PC-9 (cell line): ENCODE measurements around the gene RTP3. TPM values are rescaled to one million over a fixed set of nuclear protein-coding genes. Genes with fewer than 3 reads are reported as not detected.

Experiments used
- BruUV-seq: library from RNA; stranded (reverse); fragments of 400-500 nt; replicated peaks from 2 replicates; lab custom pipeline; 2021; lab: Mats Ljungman, UMichigan
- CTCF ChIA-PET: fragments of 300-600 bp; sonication (Branson Sonifier 250); formaldehyde crosslinking; loops from one replicate; lab custom pipeline; 2022; ENCODE audit warnings: antibody characterized with exemption; lab: Charles Lee
- POLR2A ChIA-PET: fragments of 300-600 bp; sonication (Branson Sonifier 250); formaldehyde crosslinking; loops from one replicate; lab custom pipeline; 2022; ENCODE audit warnings: antibody characterized with exemption; ENCODE audit not compliant: unreplicated experiment; lab: Charles Lee
- DNase-seq, 2 experiments: peaks; one replicate each; pipeline versions ENCODE4 v3.0.0 to v3.0.0-alpha.2; 2015 to 2022; ENCODE audit warnings: mixed read lengths in 1 of 2
- H2AFZ ChIP-seq: fragments of 200-600 bp; sonication (generic); 2 replicates; pipeline ENCODE4 v1.8.1; 2017; ENCODE audit warnings: antibody characterized with exemption
- H3F3A ChIP-seq: fragments of 200-600 bp; sonication (generic); 2 replicates; pipeline ENCODE4 v1.8.1; 2017; ENCODE audit warnings: antibody characterized with exemption, mild to moderate bottlenecking, low read depth; ENCODE audit not compliant: insufficient read depth
- H3K27ac ChIP-seq: fragments of 200-600 bp; sonication (generic); 2 replicates; pipeline ENCODE4 v1.6.1; 2016; ENCODE audit warnings: mixed run types
- H3K27me3 ChIP-seq: fragments of 200-600 bp; sonication (generic); 2 replicates; pipeline ENCODE4 v1.6.1; 2016; ENCODE audit warnings: low read depth, mixed run types; ENCODE audit not compliant: insufficient read depth
- H3K36me3 ChIP-seq: fragments of 200-600 bp; sonication (generic); 2 replicates; pipeline ENCODE4 v1.6.1; 2016; ENCODE audit warnings: low read depth, mixed run types
- H3K4me1 ChIP-seq: fragments of 200-600 bp; sonication (generic); replicated peaks from 2 replicates; pipeline ENCODE4 v1.6.1; 2016; ENCODE audit warnings: mixed run types; ENCODE audit not compliant: insufficient read depth
- H3K4me2 ChIP-seq: fragments of 200-600 bp; sonication (generic); 2 replicates; pipeline ENCODE4 v1.6.1; 2017; ENCODE audit warnings: mixed run types
- H3K4me3 ChIP-seq: fragments of 200-600 bp; sonication (generic); 2 replicates; pipeline ENCODE4 v1.6.1; 2016; ENCODE audit warnings: mixed run types
- H3K79me2 ChIP-seq: fragments of 200-600 bp; sonication (generic); 2 replicates; pipeline ENCODE4 v1.6.1; 2017; ENCODE audit warnings: low read depth, mixed run types
- H3K9me2 ChIP-seq: fragments of 200-600 bp; sonication (generic); 2 replicates; pipeline ENCODE4 v1.8.1; 2017; ENCODE audit warnings: mild to moderate bottlenecking; ENCODE audit not compliant: insufficient read depth
- H3K9me3 ChIP-seq: fragments of 200-600 bp; sonication (generic); 2 replicates; pipeline ENCODE4 v1.8.1; 2016; ENCODE audit warnings: low read depth; ENCODE audit not compliant: insufficient read depth
- H4K20me1 ChIP-seq: fragments of 200-600 bp; sonication (generic); 2 replicates; pipeline ENCODE4 v1.8.1; 2017; ENCODE audit not compliant: insufficient read depth
- EZH2 ChIP-seq: fragments of 200-600 bp; sonication (generic); IDR thresholded peaks from 2 replicates; pipeline ENCODE4 v1.8.0; 2017; ENCODE audit warnings: antibody characterized with exemption, low read depth
- intact Hi-C: fragments of 100-400 bp; cut with micrococcal nuclease; formaldehyde crosslinking; loops from one replicate; pipeline ENCODE4 v1.10.0; 2022; ENCODE audit not compliant: unreplicated experiment
- total RNA-seq: library from RNA; stranded (reverse); gene quantifications from 2 replicates; pipeline ENCODE4 v1.2.3, GENCODE V29; 2021
- TF ChIP-seq, protein P1 (sequence below): fragments of 200-600 bp; sonication (generic); conservative IDR thresholded peaks from 2 replicates; pipeline ENCODE4 v1.6.1; 2017; ENCODE audit warnings: mixed run types, antibody characterized with exemption, mild to moderate bottlenecking, moderate library complexity

The RTP3 gene
- total RNA-seq, 1 experiment from 2014 or later: not detected

DNA sequence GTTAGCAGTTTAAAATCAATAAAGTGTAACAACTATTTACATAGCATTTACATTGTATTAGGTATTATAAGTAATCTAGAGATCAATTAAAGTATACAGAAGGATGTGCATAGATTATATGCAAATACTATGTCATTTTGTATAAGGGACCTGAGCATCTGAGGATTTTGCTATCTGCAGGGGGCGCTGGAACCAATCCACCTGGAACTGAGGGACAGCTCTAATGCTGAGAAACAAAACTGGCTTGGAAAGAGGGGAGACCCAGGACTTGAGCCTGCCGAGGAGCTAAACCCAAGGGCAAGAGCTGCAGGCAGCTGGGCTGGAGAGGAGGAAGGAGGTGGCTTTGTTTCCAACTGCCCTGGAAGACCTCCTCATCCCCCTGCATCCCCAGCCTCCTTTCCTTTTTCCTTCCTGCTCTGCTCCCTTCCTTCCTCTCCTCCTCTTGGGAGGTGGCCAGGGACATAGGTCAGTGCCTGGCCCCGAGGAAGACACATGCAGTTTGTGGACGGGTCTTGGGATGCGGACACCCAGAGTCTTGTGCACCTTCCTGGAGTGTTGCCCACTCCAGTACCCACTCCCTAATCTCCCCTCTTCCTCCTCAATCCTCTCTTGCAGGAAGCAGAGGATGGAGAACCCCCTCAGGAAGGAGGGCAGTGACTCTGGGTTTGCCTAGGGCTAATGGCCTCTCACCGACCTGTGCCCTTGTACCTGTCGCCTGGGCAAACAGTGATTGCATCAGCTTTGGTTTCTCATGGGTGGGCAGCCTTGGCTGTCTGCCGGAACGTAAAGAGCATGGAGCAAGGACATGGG, 825 bp upstream of the RTP3 start:
- TF ChIP-seq EZH2: no peak
- TF ChIP-seq, protein P1, sequence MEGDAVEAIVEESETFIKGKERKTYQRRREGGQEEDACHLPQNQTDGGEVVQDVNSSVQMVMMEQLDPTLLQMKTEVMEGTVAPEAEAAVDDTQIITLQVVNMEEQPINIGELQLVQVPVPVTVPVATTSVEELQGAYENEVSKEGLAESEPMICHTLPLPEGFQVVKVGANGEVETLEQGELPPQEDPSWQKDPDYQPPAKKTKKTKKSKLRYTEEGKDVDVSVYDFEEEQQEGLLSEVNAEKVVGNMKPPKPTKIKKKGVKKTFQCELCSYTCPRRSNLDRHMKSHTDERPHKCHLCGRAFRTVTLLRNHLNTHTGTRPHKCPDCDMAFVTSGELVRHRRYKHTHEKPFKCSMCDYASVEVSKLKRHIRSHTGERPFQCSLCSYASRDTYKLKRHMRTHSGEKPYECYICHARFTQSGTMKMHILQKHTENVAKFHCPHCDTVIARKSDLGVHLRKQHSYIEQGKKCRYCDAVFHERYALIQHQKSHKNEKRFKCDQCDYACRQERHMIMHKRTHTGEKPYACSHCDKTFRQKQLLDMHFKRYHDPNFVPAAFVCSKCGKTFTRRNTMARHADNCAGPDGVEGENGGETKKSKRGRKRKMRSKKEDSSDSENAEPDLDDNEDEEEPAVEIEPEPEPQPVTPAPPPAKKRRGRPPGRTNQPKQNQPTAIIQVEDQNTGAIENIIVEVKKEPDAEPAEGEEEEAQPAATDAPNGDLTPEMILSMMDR: peak; percentile 49; the same call in 1 of the 2 replicates
- no peak for DNase-seq
- intact Hi-C loops: no loop called here
- H2AFZ ChIP-seq: no peak overlapping the region
- H3K27ac ChIP-seq: no peak overlapping the region
- no peaks in the 10 kb centered on the region for H3K79me2 ChIP-seq
- BruUV-seq: no TSS peak
- no peaks in the 10 kb centered on the region for H3K9me2 ChIP-seq
- no peak overlapping the region for H3K4me3 ChIP-seq
- H3K36me3 ChIP-seq: no peaks in the 10 kb centered on the region
- POLR2A ChIA-PET: no interaction called here
- H4K20me1 ChIP-seq: no peaks in the 10 kb centered on the region
- CTCF ChIA-PET: interaction anchor here (1.6 kb wide), 1 partner anchor 8 kb away, joined by 3 read pairs; no protein-coding TSS in a partner anchor
- H3K4me2 ChIP-seq: no peak overlapping the region
- H3K9me3 ChIP-seq: no peaks in the 10 kb centered on the region
- H3K27me3 ChIP-seq: no peaks in the 10 kb centered on the region
- H3F3A ChIP-seq: no peaks in the 10 kb centered on the region
- H3K4me1 ChIP-seq: peaks cover 13% of the 10 kb centered on the region

DNA sequence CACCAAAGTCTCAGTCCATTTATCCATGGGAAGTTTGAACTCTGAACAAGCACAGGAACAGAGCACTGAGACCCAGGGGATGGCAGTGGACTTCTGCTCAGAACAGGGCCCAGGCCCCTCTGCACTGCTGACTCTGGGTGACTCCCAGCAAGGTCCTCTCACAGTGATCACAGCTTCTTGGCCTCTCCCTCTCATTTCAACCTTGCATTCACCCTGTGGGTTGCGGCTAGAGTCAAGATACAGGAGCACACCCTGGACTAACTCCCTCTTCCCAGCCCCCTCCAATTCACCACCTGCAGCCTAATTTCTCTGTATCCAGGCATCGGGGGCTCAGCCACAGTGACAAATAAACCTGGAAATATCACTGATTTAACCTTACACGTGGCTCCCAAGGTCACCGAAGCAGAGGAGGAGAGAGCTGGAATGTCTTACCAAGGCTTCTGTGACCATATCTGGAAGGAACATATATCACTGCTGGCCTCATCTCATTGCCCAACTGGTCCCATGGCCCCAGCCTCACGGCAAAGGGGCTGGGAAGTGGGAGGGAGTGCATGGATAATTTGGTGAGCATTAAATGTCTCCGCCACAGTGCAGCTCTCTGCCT, 1.2 kb downstream of the RTP3 start:
- no peak for DNase-seq
- no peaks in the 10 kb centered on the region for H3F3A ChIP-seq
- intact Hi-C loops: no loop called here
- no peak overlapping the region for H3K4me3 ChIP-seq
- no peak overlapping the region for H3K27ac ChIP-seq
- ChIA-PET CTCF (no interaction called here), POLR2A (interaction anchor here (0.7 kb wide), 1 partner anchor 882 kb away, joined by 7 read pairs; the partner anchor contains the start of gene PTPN23)
- no peaks in the 10 kb centered on the region for H4K20me1 ChIP-seq
- TF ChIP-seq, protein P1: no peak
- TF ChIP-seq EZH2: no peak
- H3K4me1 ChIP-seq: peaks cover 13% of the 10 kb centered on the region
- BruUV-seq: no TSS peak
- H3K4me2 ChIP-seq: no peak overlapping the region
- no peaks in the 10 kb centered on the region for H3K36me3 ChIP-seq
- no peaks in the 10 kb centered on the region for H3K9me2 ChIP-seq
- no peaks in the 10 kb centered on the region for H3K79me2 ChIP-seq
- no peak overlapping the region for H2AFZ ChIP-seq
- no peaks in the 10 kb centered on the region for H3K27me3 ChIP-seq
- no peaks in the 10 kb centered on the region for H3K9me3 ChIP-seq

DNA sequence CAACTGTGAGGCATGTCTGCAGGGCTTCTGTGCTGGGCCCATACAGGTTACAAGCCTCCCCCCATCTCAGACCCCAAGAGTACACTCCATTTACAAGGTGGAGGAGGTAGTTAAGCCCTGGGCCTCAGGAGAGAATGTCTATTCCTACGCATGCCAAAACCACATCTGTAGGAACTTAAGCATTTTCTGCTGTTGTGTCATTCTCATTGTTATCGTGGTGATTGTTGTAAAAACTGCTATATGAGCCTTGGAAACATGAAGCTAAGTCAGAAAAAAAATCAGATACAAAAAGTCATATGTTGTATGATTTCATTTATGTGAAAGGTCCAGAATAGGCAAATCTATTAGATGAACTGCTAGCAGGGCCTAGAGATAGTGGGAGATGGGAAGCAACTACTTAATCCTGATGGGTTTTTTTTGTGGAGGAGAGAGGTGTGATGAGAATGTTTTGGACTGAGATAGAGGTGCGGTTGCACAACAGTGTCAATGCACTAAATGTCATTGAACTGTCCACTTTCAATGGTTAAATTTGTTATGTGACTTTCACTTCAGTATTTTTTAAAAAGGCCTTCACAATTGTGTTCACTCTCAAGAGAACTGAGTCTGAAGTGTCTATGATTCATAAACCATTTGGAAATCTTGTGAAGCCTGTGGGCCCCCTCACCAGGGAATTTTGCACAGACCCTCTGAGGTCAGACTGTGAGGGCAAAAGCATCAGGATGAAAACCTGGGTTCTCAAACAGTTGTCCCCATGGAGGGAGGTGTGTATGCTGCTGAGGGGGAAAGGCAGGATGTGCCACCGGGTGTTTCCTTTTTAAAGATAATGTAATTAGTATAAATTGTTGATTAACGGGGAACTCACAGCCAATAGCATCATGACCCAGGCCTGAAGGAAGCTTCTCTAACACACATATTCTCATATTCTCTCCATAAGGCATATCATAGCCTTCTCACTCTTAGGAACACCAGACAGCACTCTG, 3.2 kb downstream of the RTP3 start:
- Histone ChIP-seq H3K27ac (no peak overlapping the region), H3K4me2 (no peak overlapping the region), H3K9me2 (no peaks in the 10 kb centered on the region), H3K27me3 (no peaks in the 10 kb centered on the region), H3K79me2 (no peaks in the 10 kb centered on the region), H3K4me3 (no peak overlapping the region), H2AFZ (no peak overlapping the region), H3K9me3 (no peaks in the 10 kb centered on the region), H3F3A (no peaks in the 10 kb centered on the region), H4K20me1 (no peaks in the 10 kb centered on the region), H3K4me1 (peaks cover 9% of the 10 kb centered on the region), H3K36me3 (no peaks in the 10 kb centered on the region)
- TF ChIP-seq, protein P1: no peak
- TF ChIP-seq EZH2: no peak
- intact Hi-C loops: no loop called here
- DNase-seq: no peak
- ChIA-PET CTCF (no interaction called here), POLR2A (no interaction called here)
- no TSS peak for BruUV-seq
